Measurements from ENCODE around the gene POU6F1.
"Not testable (repeated sequence)": the region's sequence is repeated elsewhere in the genome, so short reads cannot be mapped to it uniquely, and the experiment has no call there.

Gene POU6F1

GRCh38 chr12:51225771-51226170, 7.9 kb upstream of the POU6F1 start:
- DNase-seq, result no peak

- no peak for DNase-seq
These were observed 7.4 kb upstream of the POU6F1 start for GRCh38 chr12:51225234-51225633.

DNA sequence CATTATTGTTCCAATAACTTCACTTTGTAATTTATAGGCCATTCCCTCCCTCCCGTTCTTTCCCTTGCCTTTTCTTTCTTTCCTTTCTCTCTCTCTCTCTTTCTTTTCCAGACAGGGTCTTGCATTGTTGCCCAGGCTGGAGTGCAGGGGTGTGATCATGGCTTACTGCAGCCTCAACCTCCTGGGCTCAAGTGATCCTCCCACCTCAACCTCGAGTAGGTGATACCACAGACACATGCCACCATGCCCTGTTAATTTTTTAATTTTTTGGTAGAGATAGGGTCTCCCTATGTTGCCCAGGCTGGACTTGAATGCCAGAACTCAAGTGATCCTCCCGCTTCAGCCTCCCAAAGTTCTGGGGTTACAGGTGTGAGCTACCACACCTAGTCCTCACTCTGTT, 6.8 kb upstream of the POU6F1 start:
- DNase-seq, result no peak

- no peak for DNase-seq
These were observed 4.6 kb upstream of the POU6F1 start for GRCh38 chr12:51222461-51222860.

DNA sequence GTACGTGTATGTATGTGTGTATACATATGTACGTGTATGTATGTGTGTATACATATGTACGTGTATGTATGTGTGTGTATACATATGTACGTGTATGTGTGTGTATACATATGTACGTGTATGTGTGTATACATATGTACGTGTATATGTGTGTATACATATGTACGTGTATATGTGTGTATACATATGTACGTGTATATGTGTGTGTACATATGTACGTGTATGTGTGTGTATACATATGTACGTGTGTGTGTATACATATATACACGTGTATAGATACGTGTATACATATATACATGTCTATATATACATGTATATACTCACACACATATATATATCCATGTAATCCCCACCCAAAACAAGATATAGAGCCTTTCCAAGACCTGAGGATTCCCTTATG, 2.0 kb upstream of the POU6F1 start:
- DNase-seq, result not testable (repeated sequence)

GRCh38 chr12:51219322-51219721, 1.5 kb upstream of the POU6F1 start:
- DNase-seq, result no peak

- peak; percentile 38 to 49 for DNase-seq
These were observed 822 bp upstream of the POU6F1 start for GRCh38 chr12:51218607-51219161.

GRCh38 chr12:51217133-51217967, 512 bp downstream of the POU6F1 start:
- DNase-seq, result peak in 1 of 2 experiments; percentile 40

GRCh38 chr12:51216642-51217041, 1.2 kb downstream of the POU6F1 start:
- no peak for DNase-seq

DNA sequence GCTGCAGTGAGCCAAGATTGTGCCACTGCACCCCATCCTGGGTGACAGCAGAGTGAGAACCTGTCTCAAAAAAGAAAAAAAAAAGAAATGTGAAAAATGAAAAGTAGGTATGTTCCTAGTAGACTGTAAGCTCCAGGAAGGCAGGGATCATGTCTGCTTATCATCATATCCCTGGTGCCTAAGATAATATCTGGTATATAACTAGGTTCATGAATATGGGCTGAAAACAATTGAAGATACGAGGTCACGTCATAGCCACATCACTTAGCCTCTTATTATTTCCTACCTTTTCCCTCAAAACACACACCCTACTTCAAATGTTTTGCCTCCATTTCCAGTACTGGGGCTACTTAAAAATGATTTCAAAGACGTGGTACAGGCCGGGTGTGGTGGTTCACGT, 3.0 kb downstream of the POU6F1 start:
- DNase-seq, result no peak

- DNase-seq, result no peak
These were observed 7.0 kb downstream of the POU6F1 start for GRCh38 chr12:51210690-51211395.

GRCh38 chr12:51209259-51209658, 8.6 kb downstream of the POU6F1 start:
- DNase-seq, result no peak

GRCh38 chr12:51208016-51208660, 9.7 kb downstream of the POU6F1 start:
- DNase-seq, result no peak

- no peak for DNase-seq
These were observed 12.5 kb downstream of the POU6F1 start for GRCh38 chr12:51205350-51205749.

GRCh38 chr12:51202718-51203117, 15.1 kb downstream of the POU6F1 start:
- no peak for DNase-seq

DNA sequence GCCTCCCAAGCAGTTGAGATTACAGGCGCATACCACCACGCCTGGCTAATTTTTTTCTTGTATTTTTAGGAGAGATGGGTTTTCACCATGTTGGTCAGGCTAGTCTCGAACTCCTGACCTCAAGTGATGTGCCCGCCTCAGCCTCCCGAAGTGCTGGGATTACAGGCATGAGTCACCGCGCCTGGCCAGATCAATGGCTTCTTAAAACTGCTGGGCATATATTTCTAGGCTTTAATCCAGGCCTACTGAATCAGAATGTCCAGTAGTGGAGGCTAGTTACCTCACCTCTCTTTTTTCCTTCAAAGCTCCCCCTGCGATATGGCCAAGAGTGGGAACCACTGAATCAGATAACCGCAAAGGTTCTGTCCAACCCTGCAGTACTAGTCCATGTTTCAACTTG, 17.1 kb downstream of the POU6F1 start:
- DNase-seq, result no peak

DNA sequence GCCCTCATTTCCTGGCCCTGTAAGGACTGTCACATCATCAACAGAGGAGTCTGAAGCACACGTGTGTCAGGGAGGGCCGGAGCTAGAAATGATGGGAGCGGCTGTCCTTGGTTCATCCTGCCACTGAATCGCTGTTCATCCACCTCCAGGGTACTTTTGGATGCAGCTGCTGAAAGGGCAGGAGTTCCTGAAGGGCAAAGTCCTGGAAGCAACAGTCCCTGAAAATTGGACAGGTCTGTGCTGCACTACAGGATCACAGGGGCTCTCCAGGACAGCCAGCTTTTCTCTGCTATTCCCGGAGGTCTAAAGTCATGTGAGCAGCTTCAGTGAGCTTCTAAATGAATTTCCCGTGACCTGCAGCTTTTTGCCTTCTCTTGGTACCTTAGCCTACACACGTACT, 17.7 kb downstream of the POU6F1 start:
- no peak for DNase-seq

DNA sequence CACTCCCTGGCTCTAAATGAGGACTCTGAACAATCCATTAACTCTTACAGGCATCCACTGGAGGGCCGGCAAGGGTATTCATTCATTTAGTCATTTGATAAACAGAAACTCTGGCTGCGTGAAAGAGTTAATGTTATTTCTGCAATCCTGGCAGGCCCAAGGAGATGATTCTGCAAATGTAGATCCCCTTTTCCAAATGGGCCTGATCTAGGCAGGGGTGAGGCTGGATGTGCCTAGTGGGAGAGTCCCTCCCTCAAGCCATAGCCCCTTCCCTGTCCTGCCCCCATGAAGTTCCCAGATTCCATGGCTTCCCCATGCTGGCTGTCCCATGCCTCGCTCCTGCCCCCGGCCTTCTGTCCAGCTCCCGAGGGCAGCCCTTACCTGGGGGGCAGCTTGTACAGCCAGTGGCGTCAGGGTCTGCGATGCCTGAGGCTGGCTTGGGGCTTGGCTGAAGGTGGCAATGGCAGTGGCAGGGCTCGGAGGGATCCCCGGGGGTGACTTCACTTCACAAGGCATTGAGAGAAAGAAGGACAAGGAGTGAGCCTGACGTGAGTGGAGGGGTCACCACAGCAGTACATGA, 18.4 kb downstream of the POU6F1 start:
- no peak for DNase-seq

DNA sequence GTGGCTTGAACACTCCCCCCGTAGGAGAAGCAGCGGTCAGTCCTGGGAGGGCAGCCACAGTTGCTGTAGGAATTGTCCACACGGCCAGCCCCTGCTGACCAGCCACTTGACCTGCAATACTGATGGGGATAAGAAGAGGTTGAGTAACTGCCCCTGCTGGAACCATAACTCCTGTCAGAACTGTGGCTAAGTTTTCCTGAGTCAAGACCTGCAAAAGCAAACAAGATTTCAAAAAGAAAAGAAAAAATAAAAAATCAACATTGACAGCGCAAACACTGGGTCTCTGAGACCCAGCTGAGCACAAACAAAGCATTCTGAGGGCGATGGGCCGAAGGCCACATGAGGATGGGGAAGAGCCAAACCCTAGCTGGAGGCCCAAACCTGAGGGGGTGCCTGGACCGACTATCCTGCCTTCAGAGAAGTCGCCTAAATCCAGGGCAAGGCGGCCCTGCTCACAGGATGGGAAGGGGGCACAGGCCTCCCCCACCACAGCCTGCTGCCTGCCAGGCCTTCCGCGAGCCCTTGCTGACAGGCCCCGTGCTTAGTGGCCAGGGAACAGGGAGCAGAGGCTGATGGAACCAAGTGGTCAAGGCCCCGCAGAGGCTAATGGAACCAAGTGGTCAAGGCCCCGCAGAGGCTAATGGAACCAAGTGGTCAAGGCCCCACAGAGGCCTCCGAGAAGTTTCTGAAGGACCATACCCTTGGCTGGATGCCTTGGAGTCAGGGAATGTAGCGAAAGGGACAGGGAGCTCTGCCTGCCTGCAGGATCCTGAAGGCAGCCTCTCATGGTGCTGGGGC, 19.1 kb downstream of the POU6F1 start:
- DNase-seq, result no peak

GRCh38 chr12:51197736-51198567, 19.9 kb downstream of the POU6F1 start:
- no peak for DNase-seq

DNA sequence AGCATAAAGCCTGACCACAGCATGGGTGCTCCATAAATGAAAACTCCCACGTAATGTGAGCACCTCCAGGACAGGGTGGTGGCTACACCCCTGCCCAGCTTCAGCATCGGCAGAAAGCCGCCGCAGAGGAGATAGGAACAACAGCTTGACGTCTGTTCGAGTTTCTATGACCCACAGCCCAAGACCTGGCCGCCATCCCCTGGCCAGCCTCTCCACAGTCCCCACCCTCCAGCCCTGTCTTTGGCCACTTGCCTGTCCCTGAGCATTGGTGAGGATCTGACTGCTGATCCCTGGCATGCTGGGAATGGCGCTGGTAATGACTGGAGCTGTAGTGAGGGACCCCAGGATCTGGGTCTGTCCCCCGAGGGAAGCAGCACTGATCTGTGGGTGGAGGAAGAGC, 21.3 kb downstream of the POU6F1 start:
- DNase-seq, result no peak

All from NCI-H524 (cell line).